ENCODE data around the gene CCPG1. TPM values are rescaled to one million over a fixed set of nuclear protein-coding genes. Genes with fewer than 3 reads are reported as not detected.

Gene CCPG1
- total RNA-seq, 1 experiment from 2014 or later: 54.6 TPM

DNA sequence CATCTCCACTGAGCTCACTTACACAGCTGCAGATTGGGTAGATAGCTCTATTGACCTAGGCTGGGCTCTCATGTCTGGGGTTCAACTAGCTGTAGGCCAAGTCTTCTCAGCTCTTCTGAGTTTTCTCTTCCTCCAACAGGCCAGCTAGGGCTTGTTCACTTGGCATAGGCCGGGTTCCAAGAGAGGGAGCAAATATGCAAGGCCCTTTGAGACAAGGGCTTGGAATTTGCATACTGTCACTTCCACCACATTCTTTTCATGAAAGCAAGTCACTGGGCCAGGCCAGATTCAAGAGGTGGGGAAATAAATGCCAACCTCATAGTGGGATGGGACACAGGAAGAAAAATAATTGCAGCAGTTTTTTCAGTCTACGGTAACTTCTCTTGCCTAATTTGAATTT lies 64.0 kb downstream of the CCPG1 start:
- no TSS peak for BruUV-seq (replicated peaks)
- H3K4me1 ChIP-seq: 0 out of 2 replicates have a peak, but pooled peaks cover 7% of the 10 kb centered on the region
- intact Hi-C loops (cut with micrococcal nuclease; ENCODE audit: unreplicated experiment): no loop called here
- Mint-ChIP-seq H3K27me3 (ENCODE audit: insufficient read depth, unreplicated experiment) (no peaks in the 10 kb centered on the region), H3K36me3 (ENCODE audit: insufficient read depth, unreplicated experiment) (no peaks in the 10 kb centered on the region), H3K27ac (ENCODE audit: unreplicated experiment) (no peak overlapping the region), H3K9me3 (ENCODE audit: unreplicated experiment) (no peaks in the 10 kb centered on the region), H3K4me1 (ENCODE audit: low read depth, unreplicated experiment) (no peaks in the 10 kb centered on the region), H3K4me3 (ENCODE audit: unreplicated experiment) (no peak overlapping the region)
- ChIA-PET CTCF (interaction anchor here (0.6 to 1.3 kb wide), 2 partner anchors 95 to 123 kb away, joined by 3 read pairs; no protein-coding TSS in a partner anchor), POLR2A (no interaction called here)
- no peaks in the 10 kb centered on the region for H3K27me3 ChIP-seq (replicated peaks; ENCODE audit: control insufficient read depth, insufficient read depth, low read length)
- H3K9me3 ChIP-seq: no peaks in the 10 kb centered on the region
- H3K4me3 ChIP-seq (ENCODE audit: low read depth, low read length): no peak overlapping the region
- TF ChIP-seq, protein P1, sequence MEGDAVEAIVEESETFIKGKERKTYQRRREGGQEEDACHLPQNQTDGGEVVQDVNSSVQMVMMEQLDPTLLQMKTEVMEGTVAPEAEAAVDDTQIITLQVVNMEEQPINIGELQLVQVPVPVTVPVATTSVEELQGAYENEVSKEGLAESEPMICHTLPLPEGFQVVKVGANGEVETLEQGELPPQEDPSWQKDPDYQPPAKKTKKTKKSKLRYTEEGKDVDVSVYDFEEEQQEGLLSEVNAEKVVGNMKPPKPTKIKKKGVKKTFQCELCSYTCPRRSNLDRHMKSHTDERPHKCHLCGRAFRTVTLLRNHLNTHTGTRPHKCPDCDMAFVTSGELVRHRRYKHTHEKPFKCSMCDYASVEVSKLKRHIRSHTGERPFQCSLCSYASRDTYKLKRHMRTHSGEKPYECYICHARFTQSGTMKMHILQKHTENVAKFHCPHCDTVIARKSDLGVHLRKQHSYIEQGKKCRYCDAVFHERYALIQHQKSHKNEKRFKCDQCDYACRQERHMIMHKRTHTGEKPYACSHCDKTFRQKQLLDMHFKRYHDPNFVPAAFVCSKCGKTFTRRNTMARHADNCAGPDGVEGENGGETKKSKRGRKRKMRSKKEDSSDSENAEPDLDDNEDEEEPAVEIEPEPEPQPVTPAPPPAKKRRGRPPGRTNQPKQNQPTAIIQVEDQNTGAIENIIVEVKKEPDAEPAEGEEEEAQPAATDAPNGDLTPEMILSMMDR (IDR thresholded peaks at IDR 0.05; ENCODE audit: insufficient read depth in 1 of 2, low read depth in 1 of 2, low read length in 1 of 2, severe bottlenecking in 1 of 2, unreplicated experiment in 1 of 2): no peak
- no peaks in the 10 kb centered on the region for H3K36me3 ChIP-seq (ENCODE audit: control insufficient read depth, insufficient read depth, low read length)
- no peak for DNase-seq

DNA sequence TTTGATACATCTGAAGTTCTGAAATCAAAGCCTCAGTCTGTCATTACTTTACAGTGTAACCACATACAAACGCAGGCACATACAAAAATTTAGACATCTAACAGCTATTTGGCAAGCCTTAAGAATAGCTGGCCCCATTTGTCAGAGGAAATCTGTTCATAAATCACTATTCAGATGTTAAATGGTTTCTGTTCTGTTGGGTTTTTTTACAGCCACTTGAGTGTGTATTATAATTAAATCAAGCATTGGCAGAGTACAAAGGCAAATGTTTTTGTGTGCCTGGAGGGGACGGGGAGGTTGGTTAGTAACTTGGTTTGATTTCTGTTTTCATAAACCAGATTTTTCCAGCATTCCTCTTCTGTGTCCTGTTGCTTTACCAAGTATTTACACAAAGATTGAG lies 65.0 kb downstream of the CCPG1 start:
- no peaks in the 10 kb centered on the region for H3K36me3 ChIP-seq (ENCODE audit: control insufficient read depth, insufficient read depth, low read length)
- no peak for DNase-seq
- 0 out of 2 replicates have a peak, but pooled peaks cover 7% of the 10 kb centered on the region for H3K4me1 ChIP-seq
- Mint-ChIP-seq H3K4me3 (ENCODE audit: unreplicated experiment) (no peak overlapping the region), H3K27me3 (ENCODE audit: insufficient read depth, unreplicated experiment) (no peaks in the 10 kb centered on the region), H3K9me3 (ENCODE audit: unreplicated experiment) (no peaks in the 10 kb centered on the region), H3K27ac (ENCODE audit: unreplicated experiment) (no peak overlapping the region), H3K36me3 (ENCODE audit: insufficient read depth, unreplicated experiment) (no peaks in the 10 kb centered on the region), H3K4me1 (ENCODE audit: low read depth, unreplicated experiment) (no peaks in the 10 kb centered on the region)
- H3K27me3 ChIP-seq (replicated peaks; ENCODE audit: control insufficient read depth, insufficient read depth, low read length): no peaks in the 10 kb centered on the region
- no peak overlapping the region for H3K4me3 ChIP-seq (ENCODE audit: low read depth, low read length)
- TF ChIP-seq, protein P1 (IDR thresholded peaks at IDR 0.05; ENCODE audit: insufficient read depth in 1 of 2, low read depth in 1 of 2, low read length in 1 of 2, severe bottlenecking in 1 of 2, unreplicated experiment in 1 of 2): no peak
- no TSS peak for BruUV-seq (replicated peaks)
- H3K9me3 ChIP-seq: no peaks in the 10 kb centered on the region
- intact Hi-C loops (cut with micrococcal nuclease; ENCODE audit: unreplicated experiment): no loop called here
- ChIA-PET POLR2A (no interaction called here), CTCF (interaction anchor here (1.3 kb wide), 1 partner anchor 96 kb away, joined by 3 read pairs; no protein-coding TSS in a partner anchor)

DNA sequence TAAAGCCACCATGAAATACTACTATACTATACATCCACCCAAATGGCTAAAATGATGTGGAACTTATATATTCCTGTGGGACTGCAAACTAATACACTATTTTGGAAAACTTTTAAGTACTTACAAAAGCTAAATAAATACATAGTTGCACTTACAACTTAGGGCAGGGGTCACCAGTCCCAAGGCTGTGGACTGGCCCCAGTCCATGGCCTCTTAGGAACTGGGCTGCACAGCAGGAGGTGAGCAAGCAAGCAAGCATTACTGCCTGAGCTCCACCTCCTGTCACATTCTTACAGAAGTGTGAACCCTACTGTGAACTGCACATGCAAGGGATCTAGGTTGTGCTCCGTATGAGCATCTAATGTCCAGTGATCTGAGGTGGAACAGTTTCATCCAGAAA lies 71.0 kb downstream of the CCPG1 start:
- H3K4me3 ChIP-seq (ENCODE audit: low read depth, low read length): no peak overlapping the region
- no peaks in the 10 kb centered on the region for H3K36me3 Mint-ChIP-seq (ENCODE audit: insufficient read depth, unreplicated experiment)
- CTCF ChIA-PET: no interaction called here
- no peak for DNase-seq
- BruUV-seq (replicated peaks): no TSS peak
- no peaks in the 10 kb centered on the region for H3K27me3 Mint-ChIP-seq (ENCODE audit: insufficient read depth, unreplicated experiment)
- intact Hi-C loops (cut with micrococcal nuclease; ENCODE audit: unreplicated experiment): no loop called here
- no peaks in the 10 kb centered on the region for H3K27me3 ChIP-seq (replicated peaks; ENCODE audit: control insufficient read depth, insufficient read depth, low read length)
- TF ChIP-seq, protein P1 (IDR thresholded peaks at IDR 0.05; ENCODE audit: insufficient read depth in 1 of 2, low read depth in 1 of 2, low read length in 1 of 2, severe bottlenecking in 1 of 2, unreplicated experiment in 1 of 2): no peak
- no peak overlapping the region for H3K4me3 Mint-ChIP-seq (ENCODE audit: unreplicated experiment)
- H3K4me1 Mint-ChIP-seq (ENCODE audit: low read depth, unreplicated experiment): no peaks in the 10 kb centered on the region
- H3K36me3 ChIP-seq (ENCODE audit: control insufficient read depth, insufficient read depth, low read length): no peaks in the 10 kb centered on the region
- POLR2A ChIA-PET: no interaction called here
- no peaks in the 10 kb centered on the region for H3K9me3 Mint-ChIP-seq (ENCODE audit: unreplicated experiment)
- H3K9me3 ChIP-seq: no peaks in the 10 kb centered on the region
- H3K27ac Mint-ChIP-seq (ENCODE audit: unreplicated experiment): no peak overlapping the region
- H3K4me1 ChIP-seq: no peaks in the 10 kb centered on the region
